Esophagus muscularis mucosa (tissue), 3 donors: ENCODE measurements around the gene PRRC2C.

Experiments
- CTCF ChIP-seq, 3 experiments: fragments of 200-600 bp in 2 of 3; fragments of 450-650 bp in 1 of 3; sonication (generic) in 2 of 3; IDR thresholded peaks; one replicate each; pipeline ENCODE4 v1.5.1; 2017 to 2019; ENCODE audit warnings: antibody characterized with exemption in 3 of 3, mild to moderate bottlenecking in 2 of 3, moderate library complexity in 1 of 3
- POLR2A ChIP-seq: fragments of 450-650 bp; IDR thresholded peaks from one replicate; pipeline ENCODE4 v1.6.1; 2017; ENCODE audit warnings: antibody characterized with exemption, moderate library complexity, mild to moderate bottlenecking, low read depth

- no peak for TF ChIP-seq CTCF (IDR thresholded peaks at IDR 0.05)
- no peak for TF ChIP-seq POLR2A
Measured at GRCh38 chr1:171596119-171596518, 110.8 kb downstream of the PRRC2C start.
